ENCODE data around the gene ZRSR2.
A peak's percentile ranks its signal among the peaks of the same experiment; 100 is the strongest.
"Not testable (repeated sequence)": the region's sequence is repeated elsewhere in the genome, so short reads cannot be mapped to it uniquely, and the experiment has no call there.

The ZRSR2 gene

DNA sequence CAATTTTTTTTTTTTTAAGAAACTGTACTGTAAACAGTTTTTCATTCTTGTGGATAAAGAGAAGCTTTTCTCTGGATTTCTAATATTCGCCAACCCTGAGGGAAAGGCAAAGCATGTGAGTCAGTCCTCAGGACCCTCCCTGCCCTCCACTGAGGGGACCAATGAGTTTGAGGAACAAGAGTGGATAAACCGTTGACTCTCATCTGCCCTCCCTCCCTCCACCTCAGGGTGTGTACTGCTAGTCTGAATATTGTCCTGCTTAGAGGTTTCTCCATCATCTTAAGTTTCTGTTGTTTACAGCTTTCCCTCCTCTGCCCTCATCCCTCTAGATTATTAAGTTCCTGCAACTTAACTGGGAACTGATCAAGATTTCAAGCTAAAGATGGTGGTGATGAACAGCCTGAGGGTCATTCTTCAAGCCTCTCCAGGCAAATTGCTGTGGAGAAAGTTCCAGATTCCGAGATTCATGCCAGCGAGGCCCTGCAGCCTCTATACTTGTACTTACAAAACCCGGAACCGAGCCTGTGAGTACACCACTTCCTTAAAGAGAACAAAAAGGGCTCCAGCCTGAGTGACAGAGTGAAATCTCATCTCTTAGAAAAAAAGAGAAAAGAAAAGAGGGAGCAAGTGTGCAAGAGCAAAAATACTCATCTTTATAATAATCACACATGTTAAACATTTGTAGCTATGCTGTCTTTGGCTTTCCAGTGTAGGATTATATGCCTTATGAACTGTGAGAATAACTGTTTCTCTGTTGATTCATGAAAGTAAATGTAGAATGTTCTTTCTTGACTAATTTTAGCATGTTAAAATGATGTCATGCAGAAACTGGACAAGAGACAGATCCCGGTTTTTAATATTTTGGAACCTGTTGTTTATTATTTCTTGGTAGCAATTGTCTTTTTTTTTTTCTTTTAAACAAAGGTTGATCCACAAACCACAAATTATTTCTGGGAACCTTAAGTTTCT lies 40.4 kb upstream of the ZRSR2 start:
- TF ChIP-seq, protein P1, sequence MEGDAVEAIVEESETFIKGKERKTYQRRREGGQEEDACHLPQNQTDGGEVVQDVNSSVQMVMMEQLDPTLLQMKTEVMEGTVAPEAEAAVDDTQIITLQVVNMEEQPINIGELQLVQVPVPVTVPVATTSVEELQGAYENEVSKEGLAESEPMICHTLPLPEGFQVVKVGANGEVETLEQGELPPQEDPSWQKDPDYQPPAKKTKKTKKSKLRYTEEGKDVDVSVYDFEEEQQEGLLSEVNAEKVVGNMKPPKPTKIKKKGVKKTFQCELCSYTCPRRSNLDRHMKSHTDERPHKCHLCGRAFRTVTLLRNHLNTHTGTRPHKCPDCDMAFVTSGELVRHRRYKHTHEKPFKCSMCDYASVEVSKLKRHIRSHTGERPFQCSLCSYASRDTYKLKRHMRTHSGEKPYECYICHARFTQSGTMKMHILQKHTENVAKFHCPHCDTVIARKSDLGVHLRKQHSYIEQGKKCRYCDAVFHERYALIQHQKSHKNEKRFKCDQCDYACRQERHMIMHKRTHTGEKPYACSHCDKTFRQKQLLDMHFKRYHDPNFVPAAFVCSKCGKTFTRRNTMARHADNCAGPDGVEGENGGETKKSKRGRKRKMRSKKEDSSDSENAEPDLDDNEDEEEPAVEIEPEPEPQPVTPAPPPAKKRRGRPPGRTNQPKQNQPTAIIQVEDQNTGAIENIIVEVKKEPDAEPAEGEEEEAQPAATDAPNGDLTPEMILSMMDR (IDR thresholded peaks at IDR 0.05; ENCODE audit: low read depth, low read length, missing control alignments) = no peak
- in situ Hi-C loops (cut with HindIII; ENCODE audit: low sequenced_read_pairs) = no loop called here
- no peak for DNase-seq (ENCODE audit: low read depth)
- no peak overlapping the region for H3K4me3 ChIP-seq (ENCODE audit: low read depth, low read length)

DNA sequence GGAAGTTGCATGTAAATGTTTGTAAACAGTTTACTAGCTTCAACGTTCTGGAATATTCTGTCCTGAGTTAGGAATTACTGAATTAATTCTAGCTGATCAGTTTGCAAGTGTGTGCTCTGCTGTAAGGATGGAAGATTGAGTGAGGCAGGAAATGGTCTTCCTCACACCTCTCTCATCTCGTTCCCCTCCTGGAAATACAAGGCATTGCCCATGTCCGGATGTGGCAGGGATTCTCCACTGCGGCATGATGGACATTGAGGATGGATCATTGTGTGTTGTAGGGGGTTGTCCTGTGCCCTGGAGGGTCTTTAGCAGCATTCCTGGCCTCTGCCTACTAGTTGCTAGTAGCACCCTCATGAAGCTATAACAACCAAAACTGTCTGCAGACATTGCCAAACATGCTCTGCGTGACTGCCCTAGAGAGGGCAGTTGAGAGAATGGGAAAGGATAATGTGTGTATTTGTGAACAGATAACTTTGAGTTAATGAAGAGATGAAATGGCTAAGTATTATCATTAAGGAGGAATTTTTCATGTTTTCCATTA lies 39.6 kb upstream of the ZRSR2 start:
- TF ChIP-seq, protein P1 (IDR thresholded peaks at IDR 0.05; ENCODE audit: low read depth, low read length, missing control alignments) = no peak
- no peak for DNase-seq (ENCODE audit: low read depth)
- H3K4me3 ChIP-seq (ENCODE audit: low read depth, low read length) = no peak overlapping the region
- in situ Hi-C loops (cut with HindIII; ENCODE audit: low sequenced_read_pairs) = no loop called here

DNA sequence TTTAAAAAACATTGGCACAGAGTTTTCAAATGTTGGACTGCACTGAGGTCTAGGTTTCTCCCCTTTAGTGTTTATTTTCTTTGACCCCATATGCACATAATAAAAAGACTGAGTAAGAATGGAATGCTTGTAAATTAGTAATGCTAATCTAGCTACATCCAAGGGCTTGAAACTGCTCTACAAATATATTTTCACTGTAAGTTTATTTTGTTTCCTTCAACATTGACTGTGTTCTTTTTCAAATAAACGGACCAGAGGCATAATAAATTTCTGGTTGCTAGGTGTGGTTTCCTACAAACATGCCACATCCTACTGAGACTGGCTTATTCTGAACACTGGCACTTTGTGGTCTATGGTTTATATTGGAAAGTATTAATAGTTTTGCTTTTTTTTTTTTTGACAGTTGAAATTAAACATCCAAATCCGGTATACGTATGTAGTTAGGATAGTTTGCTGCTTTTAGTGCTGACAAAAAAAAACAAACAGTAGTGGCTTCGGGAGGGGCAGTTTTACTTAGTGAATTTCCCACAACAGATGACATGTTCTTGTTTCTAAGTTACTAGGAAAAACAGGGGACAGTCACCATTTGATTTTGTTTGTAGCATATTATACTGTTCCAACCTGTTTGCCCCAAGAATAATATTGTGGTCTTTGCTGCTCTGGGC lies 39.0 kb upstream of the ZRSR2 start:
- DNase-seq (ENCODE audit: low read depth) = peak; percentile 26
- TF ChIP-seq, protein P1 (IDR thresholded peaks at IDR 0.05; ENCODE audit: low read depth, low read length, missing control alignments) = no peak
- in situ Hi-C loops (cut with HindIII; ENCODE audit: low sequenced_read_pairs) = no loop called here
- no peak overlapping the region for H3K4me3 ChIP-seq (ENCODE audit: low read depth, low read length)

DNA sequence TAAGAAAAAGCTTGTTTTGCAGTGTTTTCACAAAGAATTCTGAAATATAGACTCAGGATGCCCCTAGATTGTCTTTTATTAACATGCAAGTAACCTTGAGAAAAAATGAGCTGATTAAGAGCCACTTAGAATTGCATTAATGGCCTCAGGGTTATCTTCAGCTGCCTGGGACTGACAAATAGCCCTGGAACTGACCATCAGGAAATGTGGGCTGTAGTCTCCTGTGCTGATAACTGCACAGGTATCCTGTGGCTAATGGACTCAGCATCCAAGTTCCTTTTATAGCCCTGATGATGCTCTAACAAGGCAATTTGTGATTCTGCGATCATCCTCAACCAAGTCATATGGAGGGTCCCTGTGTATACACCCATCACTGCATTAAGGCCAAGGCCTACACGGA lies 35.2 kb upstream of the ZRSR2 start:
- H3K4me3 ChIP-seq (ENCODE audit: low read depth, low read length) = no peak overlapping the region
- no peak for DNase-seq (ENCODE audit: low read depth)
- TF ChIP-seq, protein P1 (IDR thresholded peaks at IDR 0.05; ENCODE audit: low read depth, low read length, missing control alignments) = no peak
- in situ Hi-C loops (cut with HindIII; ENCODE audit: low sequenced_read_pairs) = no loop called here

DNA sequence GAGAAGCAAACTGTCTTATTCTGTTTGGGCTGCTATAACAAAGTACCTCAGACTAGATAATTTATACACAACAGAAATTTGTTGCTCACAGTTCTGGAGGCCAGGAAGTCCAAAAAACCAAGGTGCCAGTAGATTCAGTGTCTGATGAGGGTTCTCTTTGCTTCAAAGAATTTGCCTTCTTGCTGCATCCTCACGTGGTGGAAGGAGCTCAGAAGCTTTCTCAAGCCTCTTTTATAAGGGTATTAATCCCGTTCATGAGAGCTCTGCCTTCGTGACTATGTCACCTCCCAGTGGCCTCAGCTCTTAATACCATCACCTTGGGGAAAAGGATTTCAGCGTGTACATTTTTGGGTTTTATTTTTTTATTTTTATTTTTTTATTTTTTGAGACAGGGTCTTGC lies 32.1 kb upstream of the ZRSR2 start:
- H3K4me3 ChIP-seq (ENCODE audit: low read depth, low read length) = no peak overlapping the region
- TF ChIP-seq, protein P1 (IDR thresholded peaks at IDR 0.05; ENCODE audit: low read depth, low read length, missing control alignments) = no peak
- no peak for DNase-seq (ENCODE audit: low read depth)
- in situ Hi-C loops (cut with HindIII; ENCODE audit: low sequenced_read_pairs) = no loop called here

DNA sequence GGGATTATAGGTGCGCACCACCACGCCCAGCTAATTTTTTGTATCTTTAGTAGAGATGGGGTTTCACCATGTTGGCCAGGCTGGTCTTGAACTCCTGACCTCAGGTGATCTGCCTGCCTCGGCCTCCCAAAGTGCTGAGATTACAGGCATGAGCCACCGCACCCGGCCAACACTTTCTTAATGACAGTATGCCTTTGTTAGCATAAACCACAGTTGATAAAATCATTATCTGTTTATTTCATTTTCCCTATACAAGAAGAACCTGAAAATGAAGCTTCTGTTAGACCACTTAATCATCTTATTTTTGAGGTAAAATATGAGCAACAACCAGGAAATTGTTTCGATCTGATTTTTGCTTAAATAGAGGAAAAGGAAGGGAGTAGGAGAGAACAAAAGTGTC lies 30.4 kb upstream of the ZRSR2 start:
- in situ Hi-C loops (cut with HindIII; ENCODE audit: low sequenced_read_pairs); DNase-seq (ENCODE audit: low read depth); H3K4me3 ChIP-seq (ENCODE audit: low read depth, low read length): not testable (repeated sequence)
